Breast epithelium (tissue), 3 donors: ENCODE data around the gene RNASE4.

Experiments used
- CTCF ChIP-seq, 3 donors: fragments of 450-650 bp; IDR thresholded peaks; one replicate each; pipeline ENCODE4 v1.5.1; 2016 to 2017; ENCODE audit warnings: antibody characterized with exemption in 3 of 3, mild to moderate bottlenecking in 3 of 3, moderate library complexity in 3 of 3
- POLR2A ChIP-seq: fragments of 450-650 bp; IDR thresholded peaks from one replicate; pipeline ENCODE4 v1.6.1; 2016; ENCODE audit warnings: antibody characterized with exemption, mild to moderate bottlenecking, moderate library complexity
- POLR2AphosphoS5 ChIP-seq, 3 donors: sonication (generic); formaldehyde crosslinking; IDR thresholded peaks; one replicate each; pipeline ENCODE4 v1.6.1; 2017; ENCODE audit warnings: antibody characterized with exemption in 3 of 3

- TF ChIP-seq CTCF (IDR thresholded peaks at IDR 0.05) (no peak), POLR2AphosphoS5 (IDR thresholded peaks at IDR 0.05) (no peak), POLR2A (no peak)
Observed at GRCh38 chr14:20722016-20722415, 37.7 kb downstream of the RNASE4 start.
